Measurements from ENCODE around the gene KRTAP19-1. TPM values are rescaled to one million over a fixed set of nuclear protein-coding genes. Genes with fewer than 3 reads are reported as not detected.

The KRTAP19-1 gene
- total RNA-seq, 1 experiment from 2014 or later = not detected

- no peak for TF ChIP-seq CTCF (conservative IDR thresholded peaks at IDR 0.05)
- Mint-ChIP-seq H3K4me3 (no peak within 1 kb of the TSS), H3K9me3 (no peaks in the 10 kb centered on the region)
These were observed 40.2 kb downstream of the KRTAP19-1 start, which contains the start of gene KRTAP15-1 for GRCh38 chr21:30439975-30440374. KRTAP15-1 (plus strand) TSS chr21:30440275; CDS start chr21:30440328, 53 bp downstream.

More at GRCh38 chr21:30439975-30440374, 40.2 kb downstream of the KRTAP19-1 start, which contains the start of gene KRTAP15-1:
- Histone ChIP-seq H2AFZ (ENCODE audit: low read length) (no peak within 1 kb of the TSS), H4K5ac (ENCODE audit: insufficient read length, low read depth, low read length) (no peak within 1 kb of the TSS), H2BK120ac (ENCODE audit: low read depth, low read length, poor library complexity, severe bottlenecking) (no peak within 1 kb of the TSS), H2BK12ac (ENCODE audit: insufficient read length, low read depth, low read length) (no peak within 1 kb of the TSS), H3K4me2 (ENCODE audit: insufficient read depth, insufficient read length, low read length) (no peak within 1 kb of the TSS), H2BK15ac (ENCODE audit: low read depth, low read length) (no peak within 1 kb of the TSS), H3K79me1 (ENCODE audit: insufficient read depth, low read depth, low read length, poor library complexity, severe bottlenecking) (no peaks in the 10 kb centered on the region), H3K79me2 (ENCODE audit: insufficient read depth, low read length) (no peaks in the 10 kb centered on the region), H3K9ac (ENCODE audit: extremely low read depth, insufficient read length, low read length) (no peak within 1 kb of the TSS), H4K91ac (ENCODE audit: insufficient read length, low read depth, low read length) (no peak within 1 kb of the TSS), H4K20me1 (ENCODE audit: control insufficient read depth, insufficient read depth, insufficient read length) (no peaks in the 10 kb centered on the region), H2BK20ac (ENCODE audit: low read depth, low read length, poor library complexity, severe bottlenecking) (no peak within 1 kb of the TSS), H2BK5ac (ENCODE audit: insufficient read length, low read length) (no peak within 1 kb of the TSS), H3K4ac (ENCODE audit: low read depth, low read length) (no peak within 1 kb of the TSS), H3K27me3 (ENCODE audit: insufficient read depth, low read length) (no peaks in the 10 kb centered on the region), H3T11ph (ENCODE audit: low read length) (no peak within 1 kb of the TSS), H3K23ac (ENCODE audit: insufficient read length, low read depth, low read length) (no peak within 1 kb of the TSS), H3K9me3 (ENCODE audit: control insufficient read depth, low read depth, low read length) (no peaks in the 10 kb centered on the region), H3K18ac (ENCODE audit: insufficient read length, low read depth, low read length) (no peak within 1 kb of the TSS), H2AK5ac (ENCODE audit: insufficient read length, low read length) (no peak within 1 kb of the TSS), H3K14ac (ENCODE audit: insufficient read depth, low read length) (no peak within 1 kb of the TSS), H3K27ac (ENCODE audit: insufficient read length, low read depth, low read length) (no peak within 1 kb of the TSS), H3K56ac (ENCODE audit: insufficient read length, low read depth, low read length) (no peak within 1 kb of the TSS), H3K23me2 (ENCODE audit: insufficient read length, low read depth, low read length, poor library complexity, severe bottlenecking) (no peaks in the 10 kb centered on the region), H3K4me1 (ENCODE audit: insufficient read depth, low read length) (peaks cover 3% of the 10 kb centered on the region; the same call in 1 of the 2 replicates), H4K8ac (replicated peaks; ENCODE audit: insufficient read length, low read depth, low read length) (no peak within 1 kb of the TSS)
- DNase-seq = no peak
- no peak within 1 kb of the TSS; a peak in 1 of 7 replicates for H3K27ac Mint-ChIP-seq
- no CpG with 5 or more reads among the region's 5 CpGs for WGBS (ENCODE audit: extremely low coverage, insufficient read length, low lambda C conversion rate)
- no peaks in the 10 kb centered on the region for H3K27me3 Mint-ChIP-seq (ENCODE audit: low read depth)
- peaks cover 17 to 21% of the 10 kb centered on the region in 2 experiments for H3K4me1 Mint-ChIP-seq
- peaks cover 0 to 4% (median 0%) of the 10 kb centered on the region in 3 experiments; a peak in 1 of 7 replicates for H3K36me3 Mint-ChIP-seq (ENCODE audit: insufficient read depth in 1 of 3, low read depth in 3 of 3)

All from H9 (cell line).